HG03159 (cell line): ENCODE measurements around the gene B3GNT5.

Experiments
- ATAC-seq: cut with Tn5 transposase; IDR thresholded peaks from one replicate; pipeline ENCODE4 v1.9.1; 2021; ENCODE audit warnings: mild to moderate bottlenecking, moderate library complexity; ENCODE audit not compliant: unreplicated experiment

Gene B3GNT5

GRCh38 chr3:183317886-183318865 is 65.1 kb downstream of the B3GNT5 start:
- no peak for ATAC-seq

DNA sequence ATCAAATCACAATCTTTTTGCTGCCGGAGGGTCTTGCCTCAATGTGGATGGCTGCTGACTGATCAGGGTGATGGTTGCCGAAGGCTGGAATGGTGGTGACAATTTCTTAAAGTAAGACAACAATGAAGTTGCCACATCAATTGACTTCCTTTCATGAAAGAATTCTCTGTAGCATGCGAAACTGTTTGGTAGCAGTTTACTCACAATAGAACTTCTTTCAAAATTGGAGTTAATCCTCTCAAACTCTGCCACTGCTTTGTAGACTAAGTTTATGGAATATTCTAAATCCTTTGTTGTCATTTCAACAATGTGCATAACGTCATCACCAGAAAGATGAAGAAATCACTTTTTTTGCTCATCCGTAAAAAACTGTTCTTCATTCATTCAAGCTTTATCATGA is 65.8 kb downstream of the B3GNT5 start:
- ATAC-seq, result no peak

- no peak for ATAC-seq
Measured at GRCh38 chr3:183319371-183319770, 66.3 kb downstream of the B3GNT5 start.
